Measurements from ENCODE around the gene TTC13.

Gene TTC13

GRCh38 chr1:230919207-230919606 is 59.5 kb downstream of the TTC13 start:
- H3K9me3 ChIP-seq (ENCODE audit: control insufficient read depth, insufficient read depth, low read length): no peaks in the 10 kb centered on the region
- H3K36me3 ChIP-seq (ENCODE audit: insufficient read depth, low read length): no peaks in the 10 kb centered on the region
- H3K9ac ChIP-seq (ENCODE audit: low read depth, low read length): no peak overlapping the region
- H3K4me1 ChIP-seq (ENCODE audit: insufficient read depth, low read length): no peaks in the 10 kb centered on the region

DNA sequence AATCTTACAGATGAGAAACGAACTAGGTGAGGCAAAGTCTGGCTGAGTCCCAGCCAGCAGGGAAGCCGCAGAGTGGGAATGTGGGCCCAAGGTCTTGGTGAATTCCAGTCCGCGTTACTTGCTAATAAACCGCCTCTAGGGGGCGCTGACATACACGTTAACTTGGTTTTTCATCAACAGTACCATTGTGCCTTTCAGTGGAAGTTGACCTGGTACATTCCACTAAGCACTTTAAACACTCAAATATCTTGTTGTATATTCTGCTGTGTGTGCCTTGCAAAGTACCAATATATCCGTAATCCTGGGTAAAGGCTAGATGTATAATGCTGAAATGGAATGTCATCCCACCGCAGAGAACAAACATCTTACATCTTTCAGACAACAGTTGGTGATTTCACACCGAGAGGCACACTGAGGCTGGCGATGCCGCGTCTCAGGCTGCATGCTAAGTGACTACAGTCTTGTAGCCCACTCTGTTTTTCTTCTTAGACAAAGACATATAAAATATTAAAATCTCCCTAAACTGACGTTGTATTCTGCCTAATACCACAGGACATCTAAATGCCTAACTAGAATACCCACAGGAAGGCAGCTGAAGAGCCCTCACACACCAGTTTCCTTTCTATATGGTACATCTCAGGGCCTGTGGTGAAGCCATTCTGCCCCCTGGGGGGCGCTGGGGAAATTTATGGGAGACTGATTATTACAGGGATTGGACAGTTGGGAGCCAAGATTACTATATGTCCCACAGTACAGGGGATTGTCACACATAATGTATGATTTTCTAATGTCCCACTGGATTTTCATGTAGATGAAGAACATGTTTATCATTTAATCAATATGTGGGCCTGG is 61.2 kb downstream of the TTC13 start:
- H3K36me3 ChIP-seq (ENCODE audit: insufficient read depth, low read length): no peaks in the 10 kb centered on the region
- H3K9me3 ChIP-seq (ENCODE audit: control insufficient read depth, insufficient read depth, low read length): no peaks in the 10 kb centered on the region

DNA sequence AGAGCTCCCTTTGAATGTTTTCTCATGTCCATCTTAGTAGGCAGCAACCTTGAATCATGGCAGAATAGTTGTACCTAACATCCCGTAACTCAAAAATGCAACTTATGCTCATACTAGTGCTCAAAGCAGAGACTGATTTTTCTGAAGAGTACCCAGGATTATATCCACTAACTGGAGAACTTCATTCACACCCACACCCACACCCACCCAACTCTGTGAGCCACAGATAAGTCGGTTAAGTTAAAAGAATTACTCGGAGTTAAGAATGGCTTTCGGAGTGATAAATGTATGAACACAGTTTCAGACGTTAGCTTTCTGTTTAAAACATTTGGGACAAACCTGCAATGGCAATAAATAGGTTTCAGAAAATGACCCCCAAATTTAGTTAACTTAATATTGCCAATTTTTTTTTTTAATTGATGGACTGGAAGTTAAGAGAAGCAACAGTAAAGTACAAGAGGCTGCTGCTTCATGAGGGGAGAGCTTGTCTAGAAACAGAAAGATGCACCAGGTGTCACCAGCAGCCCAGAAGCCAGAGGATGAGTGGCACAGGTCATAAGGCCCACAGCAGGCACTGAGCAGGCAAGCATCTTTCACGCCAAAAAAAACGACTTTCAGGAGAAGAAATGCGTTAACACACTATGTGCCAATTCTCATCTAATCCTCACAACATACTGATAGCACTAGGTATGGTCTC is 61.9 kb downstream of the TTC13 start:
- Histone ChIP-seq H3K9me3 (ENCODE audit: control insufficient read depth, insufficient read depth, low read length) (no peaks in the 10 kb centered on the region), H3K36me3 (ENCODE audit: insufficient read depth, low read length) (no peaks in the 10 kb centered on the region), H3K4me1 (ENCODE audit: insufficient read depth, low read length) (no peaks in the 10 kb centered on the region), H3K9ac (ENCODE audit: low read depth, low read length) (no peak overlapping the region)

More for the DNA sequence above, 61.2 kb downstream of the TTC13 start:
- Histone ChIP-seq H3K9ac (ENCODE audit: low read depth, low read length) (no peak overlapping the region), H3K4me1 (ENCODE audit: insufficient read depth, low read length) (no peaks in the 10 kb centered on the region)

GRCh38 chr1:230915078-230915477 is 63.6 kb downstream of the TTC13 start:
- no peaks in the 10 kb centered on the region for H3K36me3 ChIP-seq (ENCODE audit: insufficient read depth, low read length)
- H3K9me3 ChIP-seq (ENCODE audit: control insufficient read depth, insufficient read depth, low read length): no peaks in the 10 kb centered on the region
- H3K4me1 ChIP-seq (ENCODE audit: insufficient read depth, low read length): no peaks in the 10 kb centered on the region
- H3K9ac ChIP-seq (ENCODE audit: low read depth, low read length): no peak overlapping the region

GRCh38 chr1:230913496-230913895 is 65.2 kb downstream of the TTC13 start:
- H3K9ac ChIP-seq (ENCODE audit: low read depth, low read length): no peak overlapping the region
- no peaks in the 10 kb centered on the region; the same call in 1 of the 2 replicates for H3K36me3 ChIP-seq (ENCODE audit: insufficient read depth, low read length)
- H3K4me1 ChIP-seq (ENCODE audit: insufficient read depth, low read length): no peaks in the 10 kb centered on the region
- no peaks in the 10 kb centered on the region for H3K9me3 ChIP-seq (ENCODE audit: control insufficient read depth, insufficient read depth, low read length)

DNA sequence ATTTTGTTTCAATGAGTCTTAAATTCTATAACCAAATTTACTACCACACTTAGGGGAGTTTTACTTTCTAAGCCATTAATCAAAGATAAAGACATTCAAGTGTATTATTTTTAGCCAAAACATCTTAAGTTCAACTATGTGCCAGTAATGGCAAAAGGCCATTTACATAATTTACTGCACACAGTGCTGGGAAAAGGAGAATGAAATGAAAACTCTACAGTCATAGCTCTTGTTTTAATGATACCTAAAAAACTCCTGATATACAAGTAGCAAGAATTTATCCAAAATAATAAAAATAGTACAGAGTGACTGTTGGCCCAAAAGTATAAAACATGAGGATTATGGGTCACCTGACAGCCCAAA is 67.9 kb downstream of the TTC13 start:
- Histone ChIP-seq H3K4me1 (ENCODE audit: insufficient read depth, low read length) (no peaks in the 10 kb centered on the region), H3K9ac (ENCODE audit: low read depth, low read length) (no peak overlapping the region), H3K9me3 (ENCODE audit: control insufficient read depth, insufficient read depth, low read length) (no peaks in the 10 kb centered on the region), H3K36me3 (ENCODE audit: insufficient read depth, low read length) (no peaks in the 10 kb centered on the region; the same call in 1 of the 2 replicates)

DNA sequence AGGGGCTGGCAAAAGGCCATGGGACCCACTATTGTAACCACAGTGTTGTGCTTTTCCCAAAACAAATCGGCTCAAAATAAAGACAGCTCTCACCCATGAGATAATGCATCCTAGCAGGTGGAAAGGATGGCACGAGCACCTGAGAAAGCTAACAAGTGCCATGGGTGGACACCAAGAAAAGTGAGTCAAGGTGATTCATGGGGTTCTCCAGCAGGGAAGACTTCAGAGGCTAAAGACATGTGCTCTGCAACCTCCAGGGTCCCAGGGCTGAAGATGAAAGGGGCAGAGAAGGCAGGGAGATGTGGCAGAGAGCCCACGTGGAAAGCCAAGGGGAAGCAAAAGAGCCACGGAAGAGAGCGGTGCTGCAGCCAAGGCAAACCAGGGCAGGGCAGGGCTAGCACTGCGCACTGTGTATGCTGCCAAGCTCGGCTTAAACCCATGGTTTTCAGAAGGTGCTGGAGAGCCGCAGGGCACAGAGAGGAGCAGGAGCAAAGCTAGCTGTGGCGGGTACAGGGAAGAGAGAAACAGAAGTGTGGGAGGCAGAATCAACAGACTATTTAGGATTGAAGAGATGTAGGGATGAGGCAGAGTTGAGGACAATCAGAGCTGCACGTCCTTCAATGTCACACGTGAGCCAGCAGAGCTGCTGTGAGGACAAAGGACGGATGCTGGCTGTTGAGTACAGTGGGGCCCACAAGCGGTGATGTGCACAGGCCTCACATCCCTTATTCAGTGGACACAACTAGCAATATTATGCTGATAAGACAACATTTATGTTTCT is 68.5 kb downstream of the TTC13 start:
- Histone ChIP-seq H3K4me1 (ENCODE audit: insufficient read depth, low read length) (no peaks in the 10 kb centered on the region), H3K9me3 (ENCODE audit: control insufficient read depth, insufficient read depth, low read length) (no peaks in the 10 kb centered on the region), H3K36me3 (ENCODE audit: insufficient read depth, low read length) (no peaks in the 10 kb centered on the region; the same call in 1 of the 2 replicates), H3K9ac (ENCODE audit: low read depth, low read length) (no peak overlapping the region)

GRCh38 chr1:230907472-230908205 is 71.0 kb downstream of the TTC13 start:
- Histone ChIP-seq H3K9me3 (ENCODE audit: control insufficient read depth, insufficient read depth, low read length) (no peaks in the 10 kb centered on the region), H3K4me1 (ENCODE audit: insufficient read depth, low read length) (no peaks in the 10 kb centered on the region), H3K36me3 (ENCODE audit: insufficient read depth, low read length) (no peaks in the 10 kb centered on the region; the same call in 1 of the 2 replicates), H3K9ac (ENCODE audit: low read depth, low read length) (no peak overlapping the region)

- no peaks in the 10 kb centered on the region for H3K4me1 ChIP-seq (ENCODE audit: insufficient read depth, low read length)
- no peaks in the 10 kb centered on the region for H3K9me3 ChIP-seq (ENCODE audit: control insufficient read depth, insufficient read depth, low read length)
- no peaks in the 10 kb centered on the region; the same call in 1 of the 2 replicates for H3K36me3 ChIP-seq (ENCODE audit: insufficient read depth, low read length)
Measured at GRCh38 chr1:230906226-230906625, 72.4 kb downstream of the TTC13 start.

DNA sequence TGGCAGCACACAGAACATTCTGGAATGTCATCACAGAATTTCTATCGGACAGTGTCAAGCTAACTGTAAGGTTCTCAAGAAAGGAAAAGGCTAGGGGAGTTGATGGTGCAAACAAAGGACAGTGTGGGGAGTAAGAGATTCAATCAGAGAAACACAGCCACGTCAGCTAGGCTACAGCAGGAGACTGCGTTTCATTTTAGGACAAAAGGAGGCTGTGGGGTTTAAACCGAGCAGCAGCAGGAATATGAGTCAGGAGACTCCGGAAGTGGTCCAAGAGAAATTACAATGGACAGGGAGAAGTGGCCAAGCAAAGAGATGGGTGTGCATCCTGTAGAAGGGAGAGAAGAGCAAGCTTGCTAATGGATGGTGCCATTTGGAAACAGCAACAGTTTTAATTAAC is 72.9 kb downstream of the TTC13 start:
- no peak overlapping the region for H3K9ac ChIP-seq (ENCODE audit: low read depth, low read length)
- H3K36me3 ChIP-seq (ENCODE audit: insufficient read depth, low read length): no peaks in the 10 kb centered on the region; the same call in 1 of the 2 replicates
- H3K9me3 ChIP-seq (ENCODE audit: control insufficient read depth, insufficient read depth, low read length): no peaks in the 10 kb centered on the region

More at GRCh38 chr1:230906226-230906625, 72.4 kb downstream of the TTC13 start:
- H3K9ac ChIP-seq (ENCODE audit: low read depth, low read length): no peak overlapping the region

DNA sequence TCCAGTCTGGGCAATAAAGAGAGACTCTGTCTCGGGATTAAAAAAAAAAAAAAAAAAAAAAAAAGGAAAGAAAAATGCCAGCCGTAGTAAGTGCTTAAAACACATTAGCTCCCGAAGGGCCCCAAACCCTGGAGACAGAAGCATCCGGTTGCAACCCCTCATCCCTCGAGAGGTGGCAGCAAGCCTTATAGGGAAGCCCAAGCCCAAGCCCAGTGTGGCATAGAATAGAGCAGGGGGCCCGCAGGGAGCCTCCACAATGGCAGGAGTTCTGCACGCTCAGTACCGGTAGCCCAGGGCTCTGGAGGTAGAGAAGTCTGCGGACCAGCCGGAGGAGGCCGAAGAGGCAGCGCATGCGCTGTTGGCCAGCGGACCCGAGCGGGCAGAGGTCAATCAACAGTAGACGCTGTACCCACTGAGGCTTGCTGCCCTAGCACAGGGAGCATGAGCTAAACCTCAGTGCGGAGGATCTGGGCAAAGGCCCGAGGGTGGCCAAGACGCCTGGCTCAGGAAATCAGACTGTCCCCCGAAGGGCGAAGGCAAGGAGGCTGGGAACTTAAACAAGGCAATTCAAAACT is 76.2 kb downstream of the TTC13 start:
- H3K9ac ChIP-seq (ENCODE audit: low read depth, low read length): no peak overlapping the region
- H3K9me3 ChIP-seq (ENCODE audit: control insufficient read depth, insufficient read depth, low read length): no peaks in the 10 kb centered on the region
- H3K4me1 ChIP-seq (ENCODE audit: insufficient read depth, low read length): no peaks in the 10 kb centered on the region
- no peaks in the 10 kb centered on the region for H3K36me3 ChIP-seq (ENCODE audit: insufficient read depth, low read length)

More for the DNA sequence above, 72.9 kb downstream of the TTC13 start:
- no peaks in the 10 kb centered on the region for H3K4me1 ChIP-seq (ENCODE audit: insufficient read depth, low read length)

GRCh38 chr1:230901671-230902070 is 77.0 kb downstream of the TTC13 start:
- H3K4me1 ChIP-seq (ENCODE audit: insufficient read depth, low read length): no peaks in the 10 kb centered on the region
- no peaks in the 10 kb centered on the region for H3K9me3 ChIP-seq (ENCODE audit: control insufficient read depth, insufficient read depth, low read length)
- no peak overlapping the region for H3K9ac ChIP-seq (ENCODE audit: low read depth, low read length)
- H3K36me3 ChIP-seq (ENCODE audit: insufficient read depth, low read length): no peaks in the 10 kb centered on the region

DNA sequence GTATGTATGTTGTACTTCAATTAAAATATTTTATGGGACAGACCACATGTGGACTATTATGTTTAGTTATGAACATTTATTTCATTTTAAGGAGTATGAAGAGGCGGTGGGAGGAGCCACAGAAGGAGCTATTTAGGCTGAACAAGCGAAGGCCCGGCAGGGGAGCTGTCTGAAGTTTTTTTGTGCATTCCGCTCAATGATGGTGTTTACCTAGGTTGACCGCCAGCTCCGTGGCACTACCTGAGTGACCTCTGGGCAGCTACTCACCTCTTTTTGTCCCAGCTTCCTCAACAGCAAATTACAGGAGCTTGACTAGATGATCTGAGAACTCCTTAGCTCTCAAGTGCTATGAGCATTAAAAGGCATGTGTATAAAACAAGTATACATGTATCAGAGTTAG is 77.7 kb downstream of the TTC13 start:
- Histone ChIP-seq H3K9ac (ENCODE audit: low read depth, low read length) (no peak overlapping the region), H3K4me1 (ENCODE audit: insufficient read depth, low read length) (no peaks in the 10 kb centered on the region), H3K9me3 (ENCODE audit: control insufficient read depth, insufficient read depth, low read length) (no peaks in the 10 kb centered on the region), H3K36me3 (ENCODE audit: insufficient read depth, low read length) (no peaks in the 10 kb centered on the region)

Data from ES-I3 (cell line).